Activated T-cell treated with anti-CD3 and anti-CD28 coated beads for 1 hour (primary cell): ENCODE measurements around the gene ATP2C1.
"Not testable (repeated sequence)": the region's sequence is repeated elsewhere in the genome, so short reads cannot be mapped to it uniquely, and the experiment has no call there.

Experiments used
- DNase-seq: peaks from one replicate; pipeline ENCODE4 v3.0.0-alpha.2; 2020; ENCODE audit warnings: low read depth

ATP2C1 gene

DNA sequence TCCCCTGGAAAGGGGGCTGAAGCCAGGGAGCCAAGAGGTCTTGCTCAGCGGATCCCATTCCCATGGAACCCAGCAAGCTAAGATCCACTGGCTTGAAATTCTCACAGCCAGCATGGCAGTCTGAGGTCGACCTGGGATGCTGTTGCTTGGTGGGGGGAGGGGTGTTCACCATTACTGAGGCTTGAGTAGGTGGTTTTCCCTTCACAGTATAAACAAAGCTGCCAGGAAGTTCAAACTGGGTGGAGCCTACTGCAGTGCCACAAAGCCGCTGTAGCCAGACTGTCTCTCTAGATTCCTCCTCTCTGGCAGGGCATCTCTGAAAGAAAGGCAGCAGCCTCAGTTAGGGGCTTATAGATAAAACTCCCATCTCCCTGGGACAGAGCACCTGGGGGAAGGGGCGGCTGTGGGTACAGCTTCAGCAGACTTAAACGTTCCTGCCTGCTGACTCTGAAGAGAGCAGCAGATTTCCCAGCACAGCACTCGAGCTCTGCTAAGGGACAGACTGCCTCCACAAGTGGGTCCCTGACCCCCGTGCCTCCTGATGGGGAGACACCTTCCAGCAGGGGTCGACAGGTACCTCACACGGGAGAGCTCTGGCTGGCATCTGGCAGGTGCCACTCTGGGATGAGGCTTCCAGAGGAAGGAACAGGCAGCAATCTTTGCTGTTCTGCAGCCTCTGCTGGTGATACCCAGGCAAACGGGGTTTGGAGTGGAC lies 148.5 kb downstream of the ATP2C1 start:
- DNase-seq = not testable (repeated sequence)

DNA sequence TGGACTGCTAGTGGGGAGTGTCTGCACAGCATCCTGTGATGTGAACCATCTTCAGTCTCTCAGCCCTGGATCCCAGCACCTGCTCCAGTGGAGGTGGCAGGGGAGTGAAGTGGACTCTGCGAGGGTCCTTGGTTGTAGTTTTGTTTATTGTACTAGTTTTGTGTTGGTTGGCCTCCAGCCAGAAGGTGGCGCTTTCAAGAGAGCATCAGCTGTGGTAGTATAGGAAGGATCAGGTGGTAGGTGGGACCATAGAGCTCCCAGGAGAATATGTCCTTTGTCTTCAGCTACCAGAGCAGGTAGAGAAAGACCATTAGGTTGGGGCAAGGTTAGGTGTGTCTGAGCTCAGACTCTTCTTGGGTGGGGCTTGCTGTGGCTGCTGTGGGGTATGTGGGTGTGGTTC lies 153.7 kb downstream of the ATP2C1 start:
- no peak for DNase-seq

DNA sequence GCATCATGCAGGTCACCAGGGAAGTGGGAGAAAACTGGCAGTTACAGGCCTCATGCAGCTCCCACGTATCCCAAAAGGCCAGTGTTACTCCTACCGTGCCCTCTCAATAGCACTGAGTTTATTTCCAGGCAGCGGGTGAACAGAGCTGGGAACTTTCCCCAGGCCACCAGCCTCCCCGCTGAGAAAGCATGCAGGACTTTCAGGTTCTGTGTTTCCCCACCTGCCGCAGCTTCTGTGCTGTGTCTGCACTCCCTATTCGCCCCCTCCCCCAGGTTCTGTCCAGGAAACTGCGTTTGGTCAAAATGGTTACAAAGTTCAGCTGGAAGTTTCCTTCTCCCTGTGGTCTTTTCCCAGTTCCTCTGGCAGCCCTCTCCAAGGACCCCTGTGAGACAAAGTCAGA lies 154.1 kb downstream of the ATP2C1 start:
- no peak for DNase-seq

DNA sequence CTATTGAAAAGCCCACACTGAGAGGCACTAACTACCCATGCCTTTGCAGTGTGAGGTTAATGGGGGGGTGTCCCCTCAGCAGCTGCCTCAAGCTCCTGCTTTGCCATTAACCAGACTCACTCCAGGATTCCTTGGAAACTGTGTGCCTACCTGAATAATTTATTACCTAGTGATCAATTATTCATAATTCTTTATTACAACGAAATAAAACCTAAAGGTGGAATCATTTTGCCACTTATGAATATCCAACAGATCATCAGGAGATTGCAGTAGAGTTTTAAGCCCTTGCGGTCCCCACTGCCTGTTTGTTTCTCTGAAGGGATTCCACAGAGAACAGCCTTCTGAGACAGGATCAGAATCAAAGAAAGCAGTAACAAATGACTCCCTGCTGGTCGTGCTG lies 156.1 kb downstream of the ATP2C1 start:
- no peak for DNase-seq

DNA sequence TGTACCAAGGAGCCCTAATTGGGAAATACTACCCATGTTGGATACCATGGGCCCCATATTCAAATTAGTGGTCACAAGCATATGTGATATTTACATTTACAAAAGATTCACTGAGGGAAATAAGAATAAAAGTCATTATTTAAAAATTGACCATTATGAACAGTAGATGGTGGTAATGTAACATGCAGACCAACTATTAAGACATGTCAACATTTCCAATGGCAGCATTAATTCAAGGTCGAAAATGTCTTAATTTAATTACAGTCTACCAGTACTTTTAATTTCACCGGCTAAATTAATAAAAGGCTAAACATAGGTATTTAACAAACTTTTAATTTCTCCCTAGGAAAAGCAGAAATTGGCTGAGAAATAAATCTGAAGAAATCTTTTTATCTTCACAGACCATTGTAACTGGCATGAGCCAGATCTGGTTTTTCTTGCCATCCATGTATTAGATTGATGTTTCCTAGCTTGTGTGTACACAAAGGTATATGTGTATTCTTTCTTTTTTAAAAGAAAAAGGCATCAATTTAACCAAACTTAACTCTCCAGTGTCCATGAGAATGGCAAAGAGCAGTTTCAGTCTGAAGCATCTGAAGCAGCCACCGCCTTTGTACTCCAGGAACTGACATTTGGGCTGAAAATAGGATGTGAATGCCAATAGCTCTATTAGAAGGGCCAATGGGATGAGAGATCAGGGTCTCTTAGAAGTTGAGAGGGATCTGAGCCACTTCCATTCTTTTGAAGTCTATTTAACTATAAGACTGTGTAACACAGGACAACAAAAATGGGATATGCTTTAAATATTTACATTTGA lies 159.4 kb downstream of the ATP2C1 start:
- no peak for DNase-seq
